GM21423 (cell line): Measurements from ENCODE around the gene UTP20.
"Not testable (repeated sequence)": the region's sequence is repeated elsewhere in the genome, so short reads cannot be mapped to it uniquely, and the experiment has no call there.

Experiments
- ATAC-seq: cut with Tn5 transposase; IDR thresholded peaks from one replicate; pipeline ENCODE4 v1.9.1; 2021; ENCODE audit warnings: mild to moderate bottlenecking, moderate library complexity; ENCODE audit not compliant: unreplicated experiment

The UTP20 gene

GRCh38 chr12:101325590-101325989 lies 45.7 kb downstream of the UTP20 start:
- ATAC-seq, result no peak

GRCh38 chr12:101327051-101327450 lies 47.1 kb downstream of the UTP20 start:
- ATAC-seq, result no peak

DNA sequence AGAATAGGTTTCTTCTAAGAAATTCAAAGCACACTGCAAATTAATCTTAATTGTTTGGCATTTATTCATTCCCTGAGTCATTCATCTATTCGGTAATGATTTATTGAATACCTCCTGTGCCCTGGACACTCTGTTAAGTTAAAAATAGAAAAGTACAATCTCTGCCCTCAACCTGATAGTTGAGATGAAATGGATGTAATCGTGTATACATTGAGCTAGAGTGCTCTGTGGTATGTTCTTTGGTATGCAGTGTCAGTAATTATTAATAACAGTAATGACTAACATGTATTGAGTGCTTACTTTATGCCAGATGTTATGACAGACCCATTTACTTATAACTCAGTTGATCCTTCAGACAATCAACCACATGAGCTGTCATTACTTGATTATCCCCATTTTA lies 47.6 kb downstream of the UTP20 start:
- no peak for ATAC-seq

DNA sequence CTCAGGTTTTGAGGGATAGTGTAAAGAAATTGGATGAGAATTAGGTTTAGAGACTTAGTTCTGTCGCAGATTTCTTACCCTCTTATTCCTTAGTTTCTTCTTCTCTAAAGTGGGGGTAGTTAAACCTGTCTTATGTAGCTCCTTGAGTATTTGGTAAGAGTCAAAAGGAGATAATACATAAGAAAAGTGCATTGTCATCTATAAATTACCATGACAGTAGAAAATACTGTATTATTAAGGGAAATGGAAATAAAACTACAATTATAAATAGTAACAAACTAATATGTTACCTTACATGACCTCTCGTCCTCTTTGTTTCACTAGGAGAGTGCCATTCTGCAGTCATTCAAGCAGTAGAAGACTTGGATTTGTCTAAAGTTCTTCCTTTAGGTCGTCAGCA lies 49.0 kb downstream of the UTP20 start:
- no peak for ATAC-seq

GRCh38 chr12:101330631-101331030 lies 50.7 kb downstream of the UTP20 start:
- ATAC-seq, result no peak

DNA sequence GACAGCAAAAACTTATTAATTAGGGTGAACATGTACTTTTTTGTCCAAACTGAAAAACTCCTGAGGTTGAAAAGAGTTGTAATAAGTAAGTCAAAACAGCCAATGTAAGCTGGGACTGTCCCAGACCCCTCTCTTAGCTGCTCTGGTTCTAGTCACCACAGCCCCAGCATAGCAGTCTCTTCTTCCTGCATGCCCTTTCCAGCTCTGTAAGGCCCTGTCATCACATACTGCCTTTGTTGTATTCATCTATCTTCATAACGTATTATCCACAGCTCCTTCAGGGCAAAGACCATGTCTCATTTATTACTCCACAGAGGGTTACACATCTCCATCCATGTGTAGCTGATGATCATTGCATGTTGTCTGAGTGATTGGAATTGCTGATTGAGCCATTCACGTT lies 56.5 kb downstream of the UTP20 start:
- no peak for ATAC-seq

DNA sequence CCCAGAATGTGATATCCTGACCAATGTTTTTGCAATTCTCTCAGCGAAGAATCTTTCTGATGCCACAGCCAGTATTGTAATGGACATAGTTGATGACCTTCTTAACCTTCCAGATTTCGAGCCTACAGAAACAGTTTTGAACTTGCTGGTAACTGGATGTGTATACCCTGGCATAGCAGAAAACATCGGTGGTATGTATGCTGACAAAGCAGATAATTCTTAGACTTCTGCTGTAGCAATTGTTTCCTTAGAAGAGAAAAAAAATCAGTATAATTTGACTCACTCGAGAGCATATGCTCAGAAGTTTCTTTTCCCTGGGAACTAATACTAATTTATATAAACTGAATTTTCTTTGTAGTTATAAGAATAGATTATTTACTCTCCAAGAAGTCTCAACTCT lies 58.2 kb downstream of the UTP20 start:
- no peak for ATAC-seq

- no peak for ATAC-seq
Measured at GRCh38 chr12:101343893-101344292, 64.0 kb downstream of the UTP20 start.

DNA sequence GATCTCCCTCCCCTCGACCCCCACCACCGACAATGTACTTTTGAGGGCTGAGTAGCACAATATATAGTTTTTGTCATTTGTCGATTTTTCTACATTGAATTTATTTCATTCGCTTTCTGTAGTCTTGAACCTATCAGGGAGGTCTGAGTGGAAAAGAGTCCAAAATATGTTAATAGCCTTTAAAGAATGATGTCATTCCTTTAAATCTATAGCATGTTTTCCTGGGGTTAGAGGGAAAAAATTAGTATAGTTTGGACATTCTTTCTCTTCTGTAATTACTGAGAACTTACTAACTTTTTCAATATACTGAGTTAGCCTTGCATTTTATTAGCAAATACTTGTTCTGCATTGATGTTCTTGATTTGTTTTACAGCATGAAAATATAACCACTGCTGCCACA lies 71.8 kb downstream of the UTP20 start:
- ATAC-seq, result no peak

- ATAC-seq, result no peak
Measured at GRCh38 chr12:101356794-101357193, 76.9 kb downstream of the UTP20 start.

DNA sequence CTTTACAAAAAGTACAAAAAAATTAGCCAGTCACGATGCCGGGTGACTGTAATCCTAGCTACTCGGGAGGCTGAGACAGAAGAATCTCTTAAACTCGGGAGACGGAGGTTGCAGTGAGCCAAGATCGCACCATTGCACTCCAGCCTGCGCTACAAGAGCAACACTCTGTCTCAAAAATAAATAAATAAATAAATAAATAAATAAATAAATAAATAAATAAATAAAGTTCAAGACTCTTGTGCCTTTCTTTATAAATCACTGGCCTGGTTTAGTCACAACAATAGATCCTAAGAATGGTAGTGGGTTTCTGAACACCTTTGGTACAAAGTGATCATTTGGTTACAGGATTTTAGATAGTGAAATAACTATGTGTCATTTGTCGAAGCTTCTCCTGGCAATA lies 81.5 kb downstream of the UTP20 start:
- no peak for ATAC-seq

- ATAC-seq, result no peak
Measured at GRCh38 chr12:101368016-101368415, 88.1 kb downstream of the UTP20 start.

GRCh38 chr12:101372431-101372830 lies 92.5 kb downstream of the UTP20 start:
- no peak for ATAC-seq

DNA sequence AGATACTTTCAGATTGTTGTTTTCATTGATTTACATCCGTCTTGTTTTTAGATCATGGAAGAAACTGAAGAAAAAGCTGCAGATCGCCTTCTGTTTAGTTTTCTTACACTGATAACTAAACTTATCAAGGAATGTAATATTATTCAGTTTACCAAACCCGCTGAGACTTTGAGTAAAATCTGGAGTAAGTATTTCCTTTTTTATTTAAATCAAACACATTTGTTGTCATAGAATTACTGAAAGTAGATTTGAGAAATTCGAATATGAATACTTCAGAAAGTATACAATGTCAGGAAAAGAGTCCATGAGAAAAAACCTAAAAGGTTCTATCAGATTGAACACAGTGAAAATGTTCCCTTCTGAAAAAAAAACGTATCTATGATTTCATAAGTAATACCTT lies 95.7 kb downstream of the UTP20 start:
- ATAC-seq, result no peak

DNA sequence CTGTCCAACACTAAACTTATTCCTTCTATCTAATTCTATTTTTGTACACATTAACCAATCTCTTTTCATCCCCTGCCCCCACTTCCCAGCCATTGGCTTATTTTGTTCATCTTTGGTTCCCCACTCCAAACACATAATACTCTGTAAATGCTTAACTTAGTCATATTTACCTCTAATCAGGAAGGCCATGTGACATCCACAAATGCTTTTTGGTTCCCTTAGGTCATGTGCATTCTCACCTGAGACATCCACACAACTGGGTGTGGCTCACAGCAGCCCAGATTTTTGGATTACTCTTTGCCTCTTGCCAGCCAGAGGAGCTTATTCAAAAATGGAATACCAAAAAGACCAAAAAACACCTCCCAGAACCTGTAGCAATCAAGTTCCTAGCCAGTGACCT lies 99.2 kb downstream of the UTP20 start:
- ATAC-seq, result no peak

DNA sequence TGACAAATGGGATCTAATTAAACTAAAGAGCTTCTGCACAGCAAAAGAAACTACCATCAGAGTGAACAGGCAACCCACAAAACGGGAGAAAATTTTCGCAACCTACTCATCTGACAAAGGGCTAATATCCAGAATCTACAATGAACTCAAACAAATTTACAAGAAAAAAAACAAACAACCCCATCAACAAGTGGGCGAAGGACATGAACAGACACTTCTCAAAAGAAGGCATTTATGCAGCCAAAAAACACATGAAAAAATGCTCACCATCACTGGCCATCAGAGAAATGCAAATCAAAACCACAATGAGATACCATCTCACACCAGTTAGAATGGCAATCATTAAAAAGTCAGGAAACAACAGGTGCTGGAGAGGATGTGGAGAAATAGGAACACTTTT lies 111.3 kb downstream of the UTP20 start:
- not testable (repeated sequence) for ATAC-seq

GRCh38 chr12:101407049-101407435 lies 127.1 kb downstream of the UTP20 start:
- ATAC-seq, result peak; percentile 19

GRCh38 chr12:101407436-101408345 lies 127.8 kb downstream of the UTP20 start, which contains the start of gene ARL1:
TSS of gene ARL1 (minus strand) at chr12:101407772. CDS start at chr12:101407645, 127 bp downstream.
- ATAC-seq, result peak; percentile 78

DNA sequence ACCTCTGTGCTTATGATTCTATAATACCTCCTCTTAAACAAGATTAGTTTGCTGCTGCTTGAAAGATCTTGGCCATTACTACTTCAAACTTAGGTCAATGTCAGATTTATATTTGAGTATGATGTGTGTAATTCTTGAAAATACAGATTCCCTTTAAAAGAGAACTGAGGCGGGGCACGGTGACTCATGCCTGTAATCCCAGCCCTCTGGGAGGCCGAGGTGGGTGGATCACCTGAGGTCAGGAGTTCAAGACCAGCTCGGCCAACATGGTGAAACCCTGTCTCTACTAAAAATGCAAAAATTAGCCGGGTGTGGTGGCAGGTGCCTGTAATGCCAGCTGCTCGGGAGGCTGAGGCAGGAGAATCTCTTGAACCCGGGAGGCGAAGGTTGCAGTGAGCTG lies 130.3 kb downstream of the UTP20 start:
- ATAC-seq, result not testable (repeated sequence)

DNA sequence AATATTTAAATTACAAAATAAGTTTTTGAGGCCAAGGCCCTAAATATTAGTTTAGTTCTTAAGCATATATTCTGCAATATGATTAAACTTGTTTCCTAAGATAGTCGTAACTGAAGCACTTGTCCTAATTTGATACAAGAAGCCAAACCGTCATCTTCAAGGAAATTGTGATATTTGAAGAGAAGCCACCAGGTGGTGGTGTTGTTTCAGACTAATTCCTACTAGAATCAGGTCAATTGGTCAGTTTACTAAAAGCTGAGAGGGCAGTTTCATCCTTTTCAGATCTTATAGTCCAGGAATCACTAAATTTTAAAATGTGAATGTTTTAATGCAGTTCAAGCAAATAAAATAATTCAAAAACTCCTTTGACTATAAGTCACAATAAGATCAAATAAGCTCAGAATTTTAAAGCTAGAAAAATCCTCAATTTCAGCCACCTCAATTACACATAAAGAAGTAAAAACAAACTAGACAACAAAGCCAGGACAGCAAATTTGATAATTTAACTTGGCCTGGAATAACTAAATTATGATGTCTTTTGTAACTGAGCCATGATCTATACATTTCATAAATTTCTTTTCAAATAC lies 134.7 kb downstream of the UTP20 start:
- no peak for ATAC-seq

DNA sequence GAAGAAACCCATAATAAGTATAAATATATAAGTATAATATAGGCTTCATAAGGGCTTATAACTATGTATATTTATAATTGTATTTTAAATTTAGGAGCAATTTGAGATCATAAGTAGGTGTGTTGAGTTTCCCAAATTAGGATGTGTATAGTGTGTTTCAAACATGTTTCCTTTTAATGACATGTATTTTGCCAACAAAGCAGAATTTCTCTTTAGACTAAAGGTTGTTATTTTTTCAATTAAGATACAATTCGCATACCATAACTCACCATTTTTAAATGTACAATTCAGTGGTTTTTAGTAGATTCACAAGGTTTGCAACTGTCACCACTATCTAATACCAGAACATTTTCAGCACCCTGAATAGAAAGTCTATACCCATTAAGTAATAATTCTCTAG lies 135.3 kb downstream of the UTP20 start:
- ATAC-seq, result no peak

DNA sequence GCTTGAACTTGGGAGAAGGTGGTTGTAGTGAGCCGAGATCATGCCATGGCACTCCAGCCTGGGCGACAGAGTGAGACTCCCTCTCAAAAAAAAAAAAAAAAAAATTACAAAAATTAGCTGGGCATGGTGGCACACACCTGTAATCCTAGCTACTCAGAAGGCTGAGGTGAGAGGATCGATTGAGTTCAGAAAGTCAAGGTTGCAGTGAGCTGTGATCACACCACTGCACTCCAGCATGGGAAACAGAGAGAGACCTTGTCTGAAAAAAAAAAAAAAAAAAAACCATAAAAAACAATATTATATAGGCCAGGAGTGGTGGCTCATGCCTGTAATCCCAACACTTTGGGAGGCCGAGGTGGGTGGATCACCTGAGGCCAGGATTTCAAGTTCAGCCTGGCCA lies 142.2 kb downstream of the UTP20 start:
- ATAC-seq, result not testable (repeated sequence)
